Amniotic stem cell (primary cell): ENCODE measurements around the gene PLA2G15.

Experiments used
- DNase-seq: peaks from one replicate; lab custom pipeline; 2025; lab: John Stamatoyannopoulos, UW

Gene PLA2G15

GRCh38 chr16:68299571-68300453 lies 54.6 kb downstream of the PLA2G15 start:
- DNase-seq: no peak

GRCh38 chr16:68300734-68301459 lies 55.7 kb downstream of the PLA2G15 start:
- no peak for DNase-seq

GRCh38 chr16:68306633-68307032 lies 61.5 kb downstream of the PLA2G15 start:
- DNase-seq: no peak

- no peak for DNase-seq
Measured at GRCh38 chr16:68309799-68310198, 64.6 kb downstream of the PLA2G15 start.

GRCh38 chr16:68310437-68310773 lies 65.2 kb downstream of the PLA2G15 start:
- DNase-seq: no peak
